Measurements from ENCODE around the gene PMP22. TPM values are rescaled to one million over a fixed set of nuclear protein-coding genes. Genes with fewer than 3 reads are reported as not detected.

PMP22 gene
- total and polyA plus RNA-seq, 2 donors = 12.5 to 74.0 TPM

GRCh38 chr17:15180121-15180561, 85.0 kb downstream of the PMP22 start:
- no peaks in the 10 kb centered on the region for H3K4me1 ChIP-seq (ENCODE audit: control insufficient read depth in 2 of 2, insufficient read depth in 2 of 2, low read length in 2 of 2)
- peaks cover 0 to 1% of the 10 kb centered on the region in 2 donors for H3K9me3 ChIP-seq (ENCODE audit: control insufficient read depth in 2 of 2, insufficient read depth in 1 of 2, low read length in 1 of 2)
- no peaks in the 10 kb centered on the region for H3K36me3 ChIP-seq (ENCODE audit: control insufficient read depth in 2 of 2, insufficient read depth in 2 of 2, low read length in 1 of 2)
- H3K27ac ChIP-seq (ENCODE audit: low read depth in 1 of 2, low read length in 1 of 2) = no peak overlapping the region
- H3K27me3 ChIP-seq (ENCODE audit: control insufficient read depth in 2 of 2, insufficient read depth in 1 of 2, low read length in 1 of 2) = no peaks in the 10 kb centered on the region
- no peak for DNase-seq (ENCODE audit: low read depth in 6 of 9, low spot score in 9 of 9)
- 79% methylated on average over 8 of the region's 8 CpGs for WGBS
- no peak overlapping the region for H3K4me3 ChIP-seq (ENCODE audit: low read length in 2 of 2)

Other genes with a start within 250 kb of the PMP22 start
- 0.38 TPM for gene TEKT3, start 76.3 kb upstream of the PMP22 start, total RNA-seq
- gene TEKT3, start 76.3 kb upstream of the PMP22 start, polyA plus RNA-seq = 0.64 TPM
- 1.5 TPM for gene CDRT4, start 202.3 kb upstream of the PMP22 start, total RNA-seq
- 25.4 TPM for gene CDRT4, start 202.3 kb upstream of the PMP22 start, polyA plus RNA-seq